H1 (cell line): ENCODE measurements around the gene PPP1R12B. TPM values are rescaled to one million over a fixed set of nuclear protein-coding genes. Genes with fewer than 3 reads are reported as not detected.
"Not testable (repeated sequence)": the region's sequence is repeated elsewhere in the genome, so short reads cannot be mapped to it uniquely, and the experiment has no call there.

ENCODE experiments used
- CTCF ChIA-PET: fragments of 300-600 bp; sonication (Branson Sonifier 250); formaldehyde crosslinking; loops from one replicate; lab custom pipeline; 2021; ENCODE audit not compliant: partially characterized antibody; lab: Charles Lee
- POLR2A ChIA-PET: fragments of 300-600 bp; sonication (Branson Sonifier 250); formaldehyde crosslinking; loops from one replicate; lab custom pipeline; 2021; ENCODE audit warnings: inconsistent platforms; ENCODE audit not compliant: partially characterized antibody; lab: Charles Lee
- DNase-seq, 2 experiments: peaks; one replicate each; pipeline versions ENCODE4 v3.0.0 to v3.0.0-alpha.2; 2010 to 2022; ENCODE audit warnings: low spot score in 2 of 2, low read depth in 1 of 2, mixed read lengths in 1 of 2
- FAIRE-seq: peaks from 2 replicates; lab custom pipeline; 2011; peaks lifted over from hg19 to GRCh38; lab: Jason Lieb, UNC
- H2AFZ ChIP-seq: 2 replicates; pipeline ENCODE4 v1.8.1; 2012; ENCODE audit warnings: low read length, inconsistent platforms
- H2AK5ac ChIP-seq: 2 replicates; pipeline ENCODE4 v1.6.1; 2013; ENCODE audit warnings: low read depth, low read length
- H2BK120ac ChIP-seq: replicated peaks from 2 replicates; pipeline ENCODE3; 2013; ENCODE audit warnings: low read depth, low read length, inconsistent platforms
- H2BK12ac ChIP-seq: 2 replicates; pipeline ENCODE4 v1.6.1; 2013; ENCODE audit warnings: low read depth, low read length
- H2BK15ac ChIP-seq: 2 replicates; pipeline ENCODE4 v1.6.1; 2013; ENCODE audit warnings: low read length
- H2BK20ac ChIP-seq: 2 replicates; pipeline ENCODE4 v1.6.1; 2013; ENCODE audit warnings: low read length
- H2BK5ac ChIP-seq: 2 replicates; pipeline ENCODE4 v1.6.1; 2013; ENCODE audit warnings: low read depth, low read length
- H3K14ac ChIP-seq: 2 replicates; pipeline ENCODE4 v1.6.1; 2013; ENCODE audit warnings: inconsistent platforms; ENCODE audit not compliant: insufficient read length
- H3K18ac ChIP-seq: 2 replicates; pipeline ENCODE4 v1.6.1; 2013; ENCODE audit warnings: low read length; ENCODE audit errors: extremely low read depth
- H3K23ac ChIP-seq: 2 replicates; pipeline ENCODE4 v1.6.1; 2013; ENCODE audit warnings: inconsistent platforms; ENCODE audit not compliant: insufficient read length
- H3K23me2 ChIP-seq: 2 replicates; pipeline ENCODE4 v1.6.1; 2013; ENCODE audit warnings: low read depth, low read length
- H3K27ac ChIP-seq: 2 replicates; pipeline ENCODE4 v1.6.1; 2011; ENCODE audit warnings: low read depth, low read length, inconsistent platforms
- H3K27me3 ChIP-seq, 4 experiments: replicated peaks in 1 of 4; 1 replicate in 1 of 4; 2 replicates in 3 of 4; pipeline versions ENCODE4 v1.6.1 to v1.8.1; 2011 to 2013; ENCODE audit warnings: low read length in 3 of 4, mild to moderate bottlenecking in 3 of 4, inconsistent platforms in 2 of 4, mixed read lengths in 2 of 4, moderate library complexity in 1 of 4; ENCODE audit not compliant: control insufficient read depth in 3 of 4, insufficient read depth in 3 of 4; ENCODE audit errors: extremely low read depth in 1 of 4
- H3K36me3 ChIP-seq, 4 experiments: 2 replicates each; pipeline versions ENCODE4 v1.6.1 to v1.8.1; 2011 to 2013; ENCODE audit warnings: mild to moderate bottlenecking in 4 of 4, low read length in 3 of 4, moderate library complexity in 2 of 4, control low read depth in 1 of 4, inconsistent platforms in 1 of 4; ENCODE audit not compliant: insufficient read depth in 4 of 4, control insufficient read depth in 2 of 4
- H3K4ac ChIP-seq: replicated peaks from 2 replicates; pipeline ENCODE3; 2013; ENCODE audit warnings: low read length, low read depth, mixed read lengths, inconsistent platforms; ENCODE audit not compliant: insufficient read length
- H3K4me1 ChIP-seq, 4 experiments: replicated peaks in 1 of 4; 1 replicate in 1 of 4; 2 replicates in 3 of 4; pipeline versions ENCODE4 v1.6.1 to v1.8.1; 2011 to 2013; ENCODE audit warnings: low read length in 3 of 4, inconsistent platforms in 2 of 4, mixed read lengths in 1 of 4; ENCODE audit not compliant: insufficient read depth in 4 of 4, control insufficient read depth in 3 of 4
- H3K4me2 ChIP-seq, 2 experiments: 2 replicates each; pipeline versions ENCODE4 v1.6.1 to v1.8.1; 2011 to 2013; ENCODE audit warnings: low read depth in 2 of 2, low read length in 2 of 2, control low read depth in 1 of 2, inconsistent platforms in 1 of 2, mild to moderate bottlenecking in 1 of 2; ENCODE audit not compliant: insufficient read depth in 1 of 2
- H3K4me3 ChIP-seq, 4 experiments: fragments of 200-600, 300-600 bp in 1 of 4; sonication (generic), shearing (Covaris generic), sonication (Bioruptor Twin) in 1 of 4; 2 replicates each; pipeline versions ENCODE4 v1.5.1 to v1.8.1; 2011 to 2016; ENCODE audit warnings: low read length in 4 of 4, low read depth in 3 of 4, control low read depth in 2 of 4, inconsistent platforms in 2 of 4, mild to moderate bottlenecking in 2 of 4, mixed read lengths in 1 of 4, moderate library complexity in 1 of 4; ENCODE audit not compliant: insufficient read depth in 2 of 4; ENCODE audit errors: extremely low read depth in 1 of 4
- H3K56ac ChIP-seq: replicated peaks from 2 replicates; pipeline ENCODE3; 2013; ENCODE audit warnings: low read depth, mild to moderate bottlenecking, mixed read lengths, low read length, inconsistent platforms; ENCODE audit not compliant: insufficient read length
- H3K79me1 ChIP-seq: 2 replicates; pipeline ENCODE4 v1.6.1; 2013; ENCODE audit warnings: low read depth, low read length, control low read depth
- H3K79me2 ChIP-seq, 2 experiments: 2 replicates each; pipeline versions ENCODE4 v1.6.1 to v1.8.1; 2012 to 2013; ENCODE audit warnings: low read length in 2 of 2, mild to moderate bottlenecking in 2 of 2, inconsistent platforms in 1 of 2; ENCODE audit not compliant: insufficient read depth in 2 of 2, control insufficient read depth in 1 of 2
- H3K9ac ChIP-seq, 4 experiments: replicated peaks in 1 of 4; 1 replicate in 1 of 4; 2 replicates in 3 of 4; pipeline versions ENCODE4 v1.6.1 to v1.8.1; 2011 to 2013; ENCODE audit warnings: low read depth in 3 of 4, low read length in 3 of 4, control low read depth in 2 of 4, mild to moderate bottlenecking in 2 of 4, moderate library complexity in 2 of 4, inconsistent platforms in 1 of 4; ENCODE audit errors: extremely low read depth in 1 of 4
- H3K9me3 ChIP-seq, 2 experiments: 2 replicates each; pipeline versions ENCODE4 v1.6.1 to v1.8.1; 2012 to 2013; ENCODE audit warnings: mild to moderate bottlenecking in 2 of 2, moderate library complexity in 2 of 2, control low read depth in 1 of 2, inconsistent platforms in 1 of 2, low read depth in 1 of 2, low read length in 1 of 2, mixed read lengths in 1 of 2; ENCODE audit not compliant: insufficient read depth in 2 of 2
- H4K20me1 ChIP-seq, 2 experiments: replicated peaks in 1 of 2; 2 replicates each; pipeline versions ENCODE3 to v1.8.1; 2011 to 2013; ENCODE audit warnings: inconsistent platforms in 2 of 2, low read length in 2 of 2, mild to moderate bottlenecking in 1 of 2; ENCODE audit not compliant: insufficient read depth in 2 of 2, control insufficient read depth in 1 of 2
- H4K5ac ChIP-seq: 2 replicates; pipeline ENCODE4 v1.6.1; 2013; ENCODE audit warnings: low read length, low read depth, mixed read lengths, inconsistent platforms; ENCODE audit not compliant: insufficient read length
- H4K8ac ChIP-seq: 2 replicates; pipeline ENCODE4 v1.8.0; 2013; ENCODE audit warnings: mild to moderate bottlenecking, moderate library complexity, low read length, inconsistent platforms; ENCODE audit not compliant: insufficient read depth; ENCODE audit errors: extremely low read depth
- H4K91ac ChIP-seq: replicated peaks from 2 replicates; pipeline ENCODE3; 2013; ENCODE audit warnings: low read length, mixed read lengths, inconsistent platforms; ENCODE audit not compliant: insufficient read length
- WGBS, 2 experiments: shearing (Covaris generic) in 1 of 2; methylation state at CpG; one replicate each; pipeline versions ENCODE4 v1.1.6 to v1.1.7; 2013 to 2015; ENCODE audit warnings: low lambda C conversion rate in 2 of 2, mixed read lengths in 2 of 2, inconsistent platforms in 1 of 2, low coverage in 1 of 2, missing lambda C conversion rate in 1 of 2; ENCODE audit not compliant: insufficient replicate concordance in 2 of 2, insufficient coverage in 1 of 2, insufficient read length in 1 of 2; ENCODE audit errors: extremely low coverage in 1 of 2, missing lambda C conversion rate in 1 of 2; 5-methylcytosine and 5-hydroxymethylcytosine counted together
- polyA plus RNA-seq, 7 experiments: library from polyadenylated mRNA; depleted of rRNA in 3 of 7; stranded (reverse) in 5 of 7; unstranded in 2 of 7; fragments of >200 nt in 5 of 7; fragments of 200-250 nt in 2 of 7; gene quantifications; 1 replicate in 5 of 7; 2 replicates in 1 of 7; 4 replicates in 1 of 7; pipeline versions ENCODE4 v1.2.1 to v1.2.3, GENCODE V29; 2011 to 2013; ENCODE audit warnings: missing spikeins in 2 of 7, mixed read lengths in 2 of 7
- total RNA-seq: library from RNA; stranded (reverse); fragmentation: NEBNext Ultra II Directional; extraction: Animal tissue kit (Norgen Biotek cat#: 25700); gene quantifications from 2 replicates; pipeline ENCODE4 v1.2.1, GENCODE V29; 2021

PPP1R12B gene
- total and polyA plus RNA-seq, 2 of the 8 experiments (the other 6 are each of a cell fraction or from before 2014, with no cell fraction given), result 7.9 to 18.7 TPM

DNA sequence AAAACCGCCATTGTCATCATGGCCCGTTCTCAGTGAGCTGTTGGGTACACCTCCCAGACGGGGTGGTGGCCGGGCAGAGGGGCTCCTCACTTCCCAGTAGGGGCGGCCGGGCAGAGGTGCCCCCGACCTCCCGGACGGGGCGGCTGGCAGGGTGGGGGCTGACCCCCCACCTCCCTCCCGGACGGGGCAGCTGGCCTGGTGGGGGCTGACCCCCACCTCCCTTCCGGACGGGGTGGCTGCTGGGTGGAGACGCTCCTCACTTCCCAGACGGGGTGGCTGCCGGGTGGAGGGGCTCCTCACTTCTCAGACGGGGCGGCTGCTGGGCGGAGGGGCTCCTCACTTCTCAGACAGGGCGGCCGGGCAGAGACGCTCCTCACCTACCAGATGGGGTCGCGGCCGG is 103.1 kb downstream of the PPP1R12B start:
- H3K4me1 ChIP-seq, H3K9ac ChIP-seq, H3K79me2 ChIP-seq, H3K18ac ChIP-seq, H3K14ac ChIP-seq, H2AK5ac ChIP-seq, H2BK20ac ChIP-seq, H3K27ac ChIP-seq, H3K23me2 ChIP-seq, H2AFZ ChIP-seq, H3K4me3 ChIP-seq, H3K9me3 ChIP-seq, POLR2A ChIA-PET, H4K8ac ChIP-seq, H3K27me3 ChIP-seq, H4K20me1 ChIP-seq, H3K56ac ChIP-seq, H2BK5ac ChIP-seq, CTCF ChIA-PET, H2BK15ac ChIP-seq, H4K91ac ChIP-seq, H4K5ac ChIP-seq, FAIRE-seq, H3K4ac ChIP-seq, H2BK12ac ChIP-seq, H3K79me1 ChIP-seq, H2BK120ac ChIP-seq, H3K23ac ChIP-seq, H3K4me2 ChIP-seq, H3K36me3 ChIP-seq, DNase-seq: not testable (repeated sequence)
- 87% methylated on average over 7 of the region's 26 CpGs; no CpG with 5 or more reads in 1 of the 2 experiments for WGBS, 2 experiments
